ENCODE data around the gene INPP5A.
"Not testable (repeated sequence)": the region's sequence is repeated elsewhere in the genome, so short reads cannot be mapped to it uniquely, and the experiment has no call there.

Gene INPP5A

GRCh38 chr10:132584081-132584480 is 46.5 kb downstream of the INPP5A start:
- DNase-seq: no peak

GRCh38 chr10:132585732-132586722 is 48.4 kb downstream of the INPP5A start:
- no peak for DNase-seq

- DNase-seq: no peak
Observed at GRCh38 chr10:132586739-132587138, 49.2 kb downstream of the INPP5A start.

GRCh38 chr10:132587175-132587574 is 49.6 kb downstream of the INPP5A start:
- DNase-seq: no peak

DNA sequence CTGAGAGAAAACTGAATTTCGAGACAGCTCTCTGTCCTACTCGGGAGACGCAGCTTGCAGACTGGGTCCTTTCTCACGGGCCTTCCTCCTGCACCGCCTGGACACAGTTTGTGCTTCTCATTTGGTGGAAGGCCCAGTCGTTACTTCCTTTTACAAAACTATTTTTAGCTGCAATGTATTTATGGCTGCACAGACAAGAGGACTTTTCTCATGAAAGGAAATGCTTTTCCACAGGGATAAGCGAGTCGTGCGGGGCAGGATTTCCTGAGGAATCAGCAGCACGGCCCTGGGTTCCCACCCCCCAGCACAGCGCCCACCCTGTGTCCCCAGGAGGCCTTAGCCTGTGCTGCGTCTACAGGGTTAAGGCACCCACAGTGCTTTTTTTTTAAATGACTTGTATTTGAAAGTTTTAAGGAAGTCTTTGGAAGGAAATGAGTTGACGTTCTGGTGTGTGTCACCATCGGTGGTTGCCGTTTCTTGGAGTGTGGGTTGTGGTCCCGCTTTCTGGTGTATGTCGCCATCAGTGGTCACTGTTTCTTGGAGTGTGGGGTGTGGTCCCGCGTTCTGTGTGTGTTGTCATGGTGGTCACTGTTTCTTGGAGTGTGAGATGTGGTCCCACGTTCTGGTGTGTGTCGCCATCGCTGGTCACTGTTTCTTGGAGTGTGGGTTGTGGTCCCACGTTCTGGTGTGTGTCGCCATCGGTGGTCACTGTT is 50.9 kb downstream of the INPP5A start:
- DNase-seq: no peak

GRCh38 chr10:132589015-132589414 is 51.4 kb downstream of the INPP5A start:
- DNase-seq: no peak

DNA sequence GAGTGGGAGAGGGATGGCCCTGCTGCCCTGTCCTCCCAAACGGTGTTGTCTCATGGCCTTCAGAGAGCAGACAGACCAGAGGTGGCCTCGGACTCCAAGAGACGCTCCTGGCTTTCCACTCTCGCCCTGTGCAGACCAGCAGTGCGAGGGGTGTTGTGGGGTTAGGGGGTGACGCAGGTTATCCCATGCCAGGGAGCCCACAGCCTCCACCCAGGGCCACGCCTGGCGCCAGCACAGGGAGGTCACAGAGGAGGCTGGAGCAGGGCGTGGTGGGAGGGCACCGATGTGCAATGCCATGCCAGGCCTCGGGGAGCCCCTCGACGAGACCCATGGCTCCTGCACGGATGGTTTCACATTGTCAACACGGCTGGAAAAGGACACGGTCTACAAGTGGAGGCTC is 52.1 kb downstream of the INPP5A start:
- no peak for DNase-seq

- no peak for DNase-seq
Observed at GRCh38 chr10:132590094-132590751, 52.6 kb downstream of the INPP5A start.

DNA sequence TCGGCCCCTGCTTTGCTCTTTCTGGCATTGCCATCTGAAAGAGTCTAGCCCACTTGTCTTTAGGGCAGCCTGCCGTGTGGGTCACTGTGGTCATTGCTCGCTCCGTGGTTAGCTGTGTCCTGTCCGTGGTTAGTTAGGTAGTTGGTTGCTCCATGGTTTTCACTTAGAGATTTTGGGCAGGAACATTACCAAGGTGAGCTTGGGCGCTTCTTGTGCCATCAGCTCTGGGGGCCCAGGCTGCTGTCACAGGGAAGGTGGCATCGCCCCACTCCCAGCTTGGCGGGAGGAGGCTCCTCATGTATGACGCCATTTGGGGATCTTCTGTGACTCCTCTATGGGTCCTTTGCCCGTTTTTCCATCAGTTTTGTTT is 53.1 kb downstream of the INPP5A start:
- no peak for DNase-seq

DNA sequence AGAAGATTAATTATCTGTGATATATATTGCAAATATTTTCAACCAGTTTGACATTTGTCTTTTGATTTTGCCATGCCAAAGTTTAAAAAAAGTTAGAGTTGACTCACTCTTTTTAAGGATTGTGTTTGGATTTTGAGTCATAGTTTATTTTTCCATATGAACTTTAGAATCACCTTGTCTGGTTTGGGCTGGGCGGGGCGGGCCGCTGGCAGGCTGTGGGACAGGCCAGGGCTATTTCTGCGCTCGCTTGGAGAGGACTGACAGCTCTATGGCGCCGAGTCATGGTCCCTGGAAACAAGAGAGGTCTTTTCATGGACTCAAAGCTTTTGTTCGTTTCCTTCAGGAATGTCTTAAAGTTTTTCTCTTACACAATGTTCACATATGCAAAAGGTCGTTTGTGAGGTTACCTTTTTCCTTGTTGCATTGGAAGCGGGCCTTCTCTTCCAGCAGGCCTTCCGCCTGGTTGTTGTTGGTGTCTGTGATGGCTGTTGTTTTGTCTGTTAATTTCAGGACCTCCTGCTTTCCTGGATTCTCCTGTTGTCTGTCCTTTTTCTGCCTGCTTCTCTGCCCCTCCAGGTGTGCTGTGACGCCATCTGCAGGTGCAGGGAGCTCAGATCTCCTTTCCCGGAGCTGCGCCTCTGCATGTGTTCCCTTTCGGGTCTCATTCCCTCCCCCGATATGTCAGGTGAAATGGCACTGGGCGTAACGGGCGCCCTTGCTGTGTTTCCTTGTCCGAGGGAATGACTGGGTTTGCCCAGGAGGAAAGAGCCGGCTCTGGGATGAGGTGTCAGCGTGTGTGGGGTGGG is 53.8 kb downstream of the INPP5A start:
- DNase-seq: no peak

DNA sequence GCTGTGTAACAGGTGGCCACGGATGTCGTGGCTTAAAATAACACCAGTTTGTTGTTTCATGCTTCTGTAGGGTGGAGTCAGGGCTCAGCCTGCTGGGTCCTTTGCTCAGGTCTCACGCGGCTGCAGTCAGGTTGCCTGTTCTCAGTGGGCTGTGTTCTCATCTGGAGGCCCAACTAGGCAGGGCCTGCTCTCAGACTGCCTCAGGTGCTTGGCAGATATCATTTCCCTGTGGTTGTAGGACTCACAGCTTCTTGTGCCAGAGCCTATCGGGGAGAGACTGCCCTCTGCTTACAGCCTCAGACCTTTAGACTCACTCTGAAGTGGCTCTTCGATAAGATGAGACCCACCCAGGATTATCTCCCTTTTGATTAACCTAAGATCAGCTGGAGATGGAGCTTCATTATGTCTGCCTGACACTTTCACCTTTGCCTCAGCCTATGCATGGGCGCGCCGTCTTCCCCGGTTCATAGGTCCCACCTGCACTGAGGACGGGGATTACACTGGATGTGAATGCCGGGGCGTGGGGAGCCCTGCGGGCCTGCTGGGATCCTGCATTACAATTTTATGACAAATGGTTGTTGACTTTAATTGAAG is 55.3 kb downstream of the INPP5A start:
- DNase-seq: no peak

- DNase-seq: no peak
Observed at GRCh38 chr10:132593389-132593788, 55.8 kb downstream of the INPP5A start.

- no peak for DNase-seq
Observed at GRCh38 chr10:132593900-132594876, 56.6 kb downstream of the INPP5A start.

DNA sequence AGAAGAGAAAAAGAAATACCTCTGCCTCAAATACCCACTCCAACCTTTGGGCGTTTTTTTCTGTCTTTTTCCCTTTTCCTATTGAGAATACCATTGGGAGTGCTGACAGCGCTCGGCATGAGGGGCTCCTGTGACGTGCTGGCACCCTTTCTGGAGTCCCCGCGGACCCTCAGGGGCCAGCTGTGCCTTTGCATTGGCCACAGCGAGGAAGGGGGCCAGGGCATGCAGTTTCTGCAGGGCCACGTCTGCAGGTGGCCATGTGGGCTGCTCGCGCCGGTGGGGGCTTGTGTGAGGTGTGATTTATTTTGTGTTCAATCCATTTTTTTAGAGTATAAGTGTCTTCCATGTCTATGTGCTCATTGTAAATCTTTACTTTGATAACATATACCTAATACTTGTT is 57.4 kb downstream of the INPP5A start:
- no peak for DNase-seq

GRCh38 chr10:132595854-132596253 is 58.3 kb downstream of the INPP5A start:
- DNase-seq: no peak

DNA sequence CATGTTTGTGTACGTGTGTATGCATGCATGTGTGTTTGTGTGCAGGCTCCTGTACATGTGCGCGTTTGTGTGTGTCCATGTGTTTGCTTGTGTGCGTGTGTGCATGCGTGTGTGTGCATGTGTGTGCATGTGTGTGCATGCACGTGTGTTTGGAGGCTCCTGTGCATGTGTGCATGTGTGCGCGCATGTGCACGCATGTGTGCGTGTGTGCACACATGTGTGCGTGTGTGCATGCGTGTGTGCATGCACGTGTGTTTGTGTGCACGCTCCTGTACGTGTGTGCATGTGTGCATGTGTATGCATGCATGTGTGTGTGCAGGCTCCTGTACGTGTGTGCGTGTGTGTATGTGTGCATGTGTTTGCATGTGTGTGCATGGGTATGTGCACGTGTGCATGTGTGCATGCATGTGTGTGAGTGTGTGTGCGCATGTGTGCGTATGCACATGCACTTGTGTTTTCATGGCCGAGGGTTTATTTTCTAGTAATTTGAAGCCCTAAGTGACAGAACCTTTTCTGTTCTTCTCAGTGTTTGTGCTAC is 59.2 kb downstream of the INPP5A start:
- no peak for DNase-seq

DNA sequence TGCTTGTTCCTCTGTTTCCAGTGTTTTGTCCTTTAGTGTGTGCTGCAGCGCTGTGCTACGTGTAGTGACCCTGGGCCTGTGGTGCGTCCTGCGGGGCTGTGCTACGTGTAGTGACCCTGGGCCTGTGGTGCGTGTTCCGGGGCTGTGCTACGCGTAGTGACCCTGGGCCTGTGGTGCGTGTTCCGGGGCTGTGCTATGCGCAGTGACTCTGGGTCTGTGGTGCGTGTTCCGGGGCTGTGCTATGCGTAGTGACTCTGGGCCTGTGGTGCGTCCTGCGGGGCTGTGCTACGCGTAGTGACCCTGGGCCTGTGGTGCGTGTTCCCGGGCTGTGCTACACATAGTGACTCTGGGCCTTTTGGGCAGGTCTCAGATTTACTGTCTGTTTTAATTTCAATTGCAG is 60.1 kb downstream of the INPP5A start:
- no peak for DNase-seq

- DNase-seq: not testable (repeated sequence)
Observed at GRCh38 chr10:132599023-132599618, 61.5 kb downstream of the INPP5A start.

- no peak for DNase-seq
Observed at GRCh38 chr10:132599732-132600131, 62.1 kb downstream of the INPP5A start.

DNA sequence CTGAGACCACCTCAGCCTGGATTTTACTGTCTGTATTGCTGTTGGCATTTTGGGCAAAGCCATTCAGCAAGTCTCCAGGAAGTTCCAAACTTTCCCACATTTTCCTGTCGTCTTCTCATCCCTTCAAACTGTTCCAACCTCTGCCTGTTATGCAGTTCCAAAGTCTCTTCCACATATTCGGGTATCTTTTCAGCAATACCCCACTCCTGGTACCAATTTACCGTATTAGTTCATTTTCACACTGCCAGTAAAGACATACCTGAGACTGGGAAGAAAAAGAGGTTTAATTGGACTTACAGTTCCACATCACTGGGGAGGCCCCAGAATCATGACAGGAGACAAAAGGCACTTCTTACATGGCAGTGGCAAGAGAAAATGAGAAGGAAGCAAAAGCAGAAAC is 62.8 kb downstream of the INPP5A start:
- DNase-seq: no peak
